HEK293 (cell line): ENCODE results near the gene QRICH2.

ENCODE experiments used
- EGR2 ChIP-seq: fragments of 450-650 bp; formaldehyde crosslinking; IDR thresholded peaks from 2 replicates; pipeline ENCODE4 v1.5.1; 2016; ENCODE audit warnings: low read depth, missing biosample characterization, missing genetic modification characterization
- FEZF1 ChIP-seq: fragments of 450-650 bp; formaldehyde crosslinking; IDR thresholded peaks from 2 replicates; pipeline ENCODE4 v1.5.1; 2016; ENCODE audit warnings: missing biosample characterization, missing genetic modification characterization
- GLI2 ChIP-seq: fragments of 450-650 bp; formaldehyde crosslinking; IDR thresholded peaks from 2 replicates; pipeline ENCODE4; 2017; ENCODE audit warnings: missing biosample characterization, missing genetic modification characterization, low read depth, borderline replicate concordance
- KLF1 ChIP-seq: fragments of 450-650 bp; formaldehyde crosslinking; IDR thresholded peaks from 2 replicates; pipeline ENCODE4 v1.5.1; 2016; ENCODE audit warnings: missing biosample characterization, missing genetic modification characterization
- KLF16 ChIP-seq: fragments of 450-650 bp; formaldehyde crosslinking; IDR thresholded peaks from 2 replicates; pipeline ENCODE4 v1.5.1; 2017; ENCODE audit warnings: missing biosample characterization, missing genetic modification characterization
- KLF8 ChIP-seq: fragments of 450-650 bp; formaldehyde crosslinking; IDR thresholded peaks from 2 replicates; pipeline ENCODE4 v1.5.1; 2016; ENCODE audit warnings: missing biosample characterization, missing genetic modification characterization
- REPIN1 ChIP-seq: fragments of 450-650 bp; formaldehyde crosslinking; IDR thresholded peaks from 2 replicates; pipeline ENCODE4 v1.5.1; 2017; ENCODE audit warnings: missing biosample characterization, missing genetic modification characterization, low read depth
- SALL2 ChIP-seq: fragments of 450-650 bp; formaldehyde crosslinking; IDR thresholded peaks from 2 replicates; pipeline ENCODE4 v1.5.0; 2017; ENCODE audit warnings: missing biosample characterization, mild to moderate bottlenecking, missing genetic modification characterization, borderline replicate concordance
- SP2 ChIP-seq: fragments of 450-650 bp; formaldehyde crosslinking; IDR thresholded peaks from 2 replicates; pipeline ENCODE4 v1.5.1; 2016; ENCODE audit warnings: missing biosample characterization, missing genetic modification characterization
- SP7 ChIP-seq: fragments of 450-650 bp; formaldehyde crosslinking; IDR thresholded peaks from 2 replicates; pipeline ENCODE4 v1.5.1; 2016; ENCODE audit warnings: missing biosample characterization, missing genetic modification characterization
- TRIM28 ChIP-seq: IDR thresholded peaks from 2 replicates; pipeline ENCODE4 v1.6.1; 2011; ENCODE audit warnings: low read length, control low read depth, borderline replicate concordance
- YY1 ChIP-seq: fragments of 450-650 bp; formaldehyde crosslinking; IDR thresholded peaks from 2 replicates; pipeline ENCODE4 v1.5.1; 2018; ENCODE audit warnings: missing biosample characterization, missing genetic modification characterization
- YY2 ChIP-seq: fragments of 450-650 bp; formaldehyde crosslinking; IDR thresholded peaks from 2 replicates; pipeline ENCODE4 v1.5.1; 2016; ENCODE audit warnings: missing biosample characterization, missing genetic modification characterization
- ZBTB20 ChIP-seq: fragments of 450-650 bp; formaldehyde crosslinking; IDR thresholded peaks from 2 replicates; pipeline ENCODE4 v1.5.1; 2016; ENCODE audit warnings: missing biosample characterization, missing genetic modification characterization
- ZBTB21 ChIP-seq: fragments of 450-650 bp; formaldehyde crosslinking; IDR thresholded peaks from 2 replicates; pipeline ENCODE4 v1.5.1; 2017; ENCODE audit warnings: missing biosample characterization, missing genetic modification characterization
- ZFHX2 ChIP-seq: fragments of 450-650 bp; formaldehyde crosslinking; conservative IDR thresholded peaks from 2 replicates; pipeline ENCODE4 v1.5.1; 2016; ENCODE audit warnings: missing biosample characterization, missing genetic modification characterization
- ZFP69B ChIP-seq: fragments of 450-650 bp; formaldehyde crosslinking; IDR thresholded peaks from 2 replicates; pipeline ENCODE4 v1.5.1; 2016; ENCODE audit warnings: missing biosample characterization, missing genetic modification characterization
- ZIC2 ChIP-seq: fragments of 450-650 bp; formaldehyde crosslinking; IDR thresholded peaks from 2 replicates; pipeline ENCODE4 v1.5.1; 2016; ENCODE audit warnings: missing biosample characterization, missing genetic modification characterization
- ZNF112 ChIP-seq: fragments of 450-650 bp; formaldehyde crosslinking; IDR thresholded peaks from 2 replicates; pipeline ENCODE4 v1.5.0; 2017; ENCODE audit warnings: missing biosample characterization, missing genetic modification characterization
- ZNF140 ChIP-seq: fragments of 450-650 bp; formaldehyde crosslinking; IDR thresholded peaks from 2 replicates; pipeline ENCODE4 v1.5.1; 2016; ENCODE audit warnings: missing biosample characterization, missing genetic modification characterization
- ZNF266 ChIP-seq: fragments of 450-650 bp; formaldehyde crosslinking; IDR thresholded peaks from 2 replicates; pipeline ENCODE4 v1.5.1; 2016; ENCODE audit warnings: missing biosample characterization, missing genetic modification characterization, low read depth
- ZNF341 ChIP-seq: fragments of 450-650 bp; formaldehyde crosslinking; IDR thresholded peaks from 2 replicates; pipeline ENCODE4; 2016; ENCODE audit warnings: low read depth, missing biosample characterization, missing genetic modification characterization
- ZNF600 ChIP-seq: fragments of 450-650 bp; formaldehyde crosslinking; IDR thresholded peaks from 2 replicates; pipeline ENCODE4 v1.5.1; 2016; ENCODE audit warnings: missing biosample characterization, missing genetic modification characterization
- ZNF664 ChIP-seq: fragments of 450-650 bp; formaldehyde crosslinking; IDR thresholded peaks from 2 replicates; pipeline ENCODE4 v1.5.1; 2016; ENCODE audit warnings: missing biosample characterization, missing genetic modification characterization
- ZNF701 ChIP-seq: fragments of 450-650 bp; formaldehyde crosslinking; IDR thresholded peaks from 2 replicates; pipeline ENCODE4 v1.5.1; 2016; ENCODE audit warnings: missing biosample characterization, missing genetic modification characterization
- ZNF776 ChIP-seq: fragments of 450-650 bp; formaldehyde crosslinking; IDR thresholded peaks from 2 replicates; pipeline ENCODE4 v1.5.0; 2017; ENCODE audit warnings: missing biosample characterization, missing genetic modification characterization, borderline replicate concordance
- TF ChIP-seq, protein P1 (sequence below): fragments of 450-650 bp; formaldehyde crosslinking; IDR thresholded peaks from 2 replicates; pipeline ENCODE4 v1.5.1; 2016; ENCODE audit warnings: missing biosample characterization, missing genetic modification characterization
- TF ChIP-seq, protein P2 (sequence below): fragments of 450-650 bp; formaldehyde crosslinking; IDR thresholded peaks from 2 replicates; pipeline ENCODE4 v1.5.1; 2016; ENCODE audit warnings: missing biosample characterization, missing genetic modification characterization, borderline replicate concordance
- TF ChIP-seq, protein P3 (sequence below): fragments of 450-650 bp; formaldehyde crosslinking; IDR thresholded peaks from 2 replicates; pipeline ENCODE4 v1.5.1; 2016; ENCODE audit warnings: missing biosample characterization, missing genetic modification characterization
- TF ChIP-seq, protein P4 (sequence below): fragments of 450-650 bp; formaldehyde crosslinking; IDR thresholded peaks from 2 replicates; pipeline ENCODE4 v1.5.1; 2017; ENCODE audit warnings: missing biosample characterization, missing genetic modification characterization
- TF ChIP-seq, protein P5 (sequence below): fragments of 450-650 bp; formaldehyde crosslinking; optimal IDR thresholded peaks from 2 replicates; pipeline ENCODE3; 2016; ENCODE audit warnings: missing biosample characterization, mild to moderate bottlenecking, missing genetic modification characterization
- TF ChIP-seq, protein P6 (sequence below): fragments of 450-650 bp; formaldehyde crosslinking; IDR thresholded peaks from 2 replicates; pipeline ENCODE4 v1.5.1; 2017; ENCODE audit warnings: missing biosample characterization, missing genetic modification characterization

QRICH2 gene

DNA sequence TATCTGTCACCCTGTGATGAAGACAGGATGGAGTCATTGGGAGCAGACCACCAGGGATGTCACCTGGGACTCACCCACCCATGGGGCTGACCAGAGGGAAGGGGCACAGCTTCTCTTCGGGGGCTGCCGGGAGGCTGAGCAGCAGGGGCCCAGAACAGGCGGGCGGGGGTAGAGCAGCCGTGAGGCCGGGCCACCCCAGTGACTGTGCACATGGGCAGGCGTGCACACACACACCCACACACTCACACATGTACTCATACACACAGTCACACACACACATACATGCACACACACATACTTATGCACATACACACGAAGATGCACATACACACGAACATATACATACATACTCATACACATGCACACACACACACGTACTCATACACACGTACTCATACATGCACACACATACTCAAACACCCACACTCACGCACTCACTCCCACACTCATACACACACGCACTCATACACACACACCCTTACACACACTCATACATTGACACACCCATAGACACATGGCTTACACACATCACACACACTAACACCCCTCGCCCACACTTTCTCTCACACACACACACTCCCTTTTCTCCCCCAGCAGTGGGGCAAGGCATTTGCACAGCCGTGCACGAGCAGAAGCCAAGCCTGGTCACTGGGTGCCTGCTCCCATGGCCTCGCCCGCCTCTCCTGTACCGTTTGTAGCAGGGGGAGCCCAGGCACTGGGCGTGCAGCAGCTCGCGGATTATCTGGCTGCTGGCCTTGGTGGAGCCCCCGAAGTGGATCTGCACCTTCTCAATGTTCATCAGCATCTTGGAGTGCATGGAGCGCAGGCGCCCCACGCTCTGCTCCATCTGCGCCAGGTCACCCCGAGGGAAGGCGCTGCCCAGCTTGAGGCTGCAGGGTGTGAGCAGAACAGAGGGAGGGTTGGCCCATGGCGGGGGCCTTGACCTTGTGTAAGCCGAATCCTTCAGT lies 30.5 kb downstream of the QRICH2 start (continued):
- TF ChIP-seq, protein P1, sequence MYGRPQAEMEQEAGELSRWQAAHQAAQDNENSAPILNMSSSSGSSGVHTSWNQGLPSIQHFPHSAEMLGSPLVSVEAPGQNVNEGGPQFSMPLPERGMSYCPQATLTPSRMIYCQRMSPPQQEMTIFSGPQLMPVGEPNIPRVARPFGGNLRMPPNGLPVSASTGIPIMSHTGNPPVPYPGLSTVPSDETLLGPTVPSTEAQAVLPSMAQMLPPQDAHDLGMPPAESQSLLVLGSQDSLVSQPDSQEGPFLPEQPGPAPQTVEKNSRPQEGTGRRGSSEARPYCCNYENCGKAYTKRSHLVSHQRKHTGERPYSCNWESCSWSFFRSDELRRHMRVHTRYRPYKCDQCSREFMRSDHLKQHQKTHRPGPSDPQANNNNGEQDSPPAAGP (tag by site-specific recombination), result peak; percentile 58
- 0 out of 2 replicates have a peak, but pooled peaks have one; percentile 14 for TF ChIP-seq ZNF600
- TF ChIP-seq REPIN1 (tag by site-specific recombination), result no peak
- peak; percentile 99 for TF ChIP-seq ZFHX2 (tag by site-specific recombination)
- TF ChIP-seq, protein P2, sequence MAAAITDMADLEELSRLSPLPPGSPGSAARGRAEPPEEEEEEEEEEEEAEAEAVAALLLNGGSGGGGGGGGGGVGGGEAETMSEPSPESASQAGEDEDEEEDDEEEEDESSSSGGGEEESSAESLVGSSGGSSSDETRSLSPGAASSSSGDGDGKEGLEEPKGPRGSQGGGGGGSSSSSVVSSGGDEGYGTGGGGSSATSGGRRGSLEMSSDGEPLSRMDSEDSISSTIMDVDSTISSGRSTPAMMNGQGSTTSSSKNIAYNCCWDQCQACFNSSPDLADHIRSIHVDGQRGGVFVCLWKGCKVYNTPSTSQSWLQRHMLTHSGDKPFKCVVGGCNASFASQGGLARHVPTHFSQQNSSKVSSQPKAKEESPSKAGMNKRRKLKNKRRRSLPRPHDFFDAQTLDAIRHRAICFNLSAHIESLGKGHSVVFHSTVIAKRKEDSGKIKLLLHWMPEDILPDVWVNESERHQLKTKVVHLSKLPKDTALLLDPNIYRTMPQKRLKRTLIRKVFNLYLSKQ (tag by site-specific recombination), result no peak
- peak; percentile 80; the same call in 1 of the 2 replicates for TF ChIP-seq SALL2 (tag by site-specific recombination)
- no peak for TF ChIP-seq ZNF140
- TF ChIP-seq ZNF776 (tag by site-specific recombination), result 0 out of 2 replicates have a peak, but pooled peaks have one; percentile 35
- TF ChIP-seq ZFP69B, result no peak
- TF ChIP-seq GLI2 (tag by site-specific recombination), result no peak
- TF ChIP-seq ZNF341 (tag by site-specific recombination), result no peak
- TF ChIP-seq, protein P3, sequence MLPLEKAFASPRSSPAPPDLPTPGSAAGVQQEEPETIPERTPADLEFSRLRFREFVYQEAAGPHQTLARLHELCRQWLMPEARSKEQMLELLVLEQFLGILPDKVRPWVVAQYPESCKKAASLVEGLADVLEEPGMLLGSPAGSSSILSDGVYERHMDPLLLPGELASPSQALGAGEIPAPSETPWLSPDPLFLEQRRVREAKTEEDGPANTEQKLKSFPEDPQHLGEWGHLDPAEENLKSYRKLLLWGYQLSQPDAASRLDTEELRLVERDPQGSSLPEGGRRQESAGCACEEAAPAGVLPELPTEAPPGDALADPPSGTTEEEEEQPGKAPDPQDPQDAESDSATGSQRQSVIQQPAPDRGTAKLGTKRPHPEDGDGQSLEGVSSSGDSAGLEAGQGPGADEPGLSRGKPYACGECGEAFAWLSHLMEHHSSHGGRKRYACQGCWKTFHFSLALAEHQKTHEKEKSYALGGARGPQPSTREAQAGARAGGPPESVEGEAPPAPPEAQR (tag by site-specific recombination), result no peak
- TF ChIP-seq, protein P4, sequence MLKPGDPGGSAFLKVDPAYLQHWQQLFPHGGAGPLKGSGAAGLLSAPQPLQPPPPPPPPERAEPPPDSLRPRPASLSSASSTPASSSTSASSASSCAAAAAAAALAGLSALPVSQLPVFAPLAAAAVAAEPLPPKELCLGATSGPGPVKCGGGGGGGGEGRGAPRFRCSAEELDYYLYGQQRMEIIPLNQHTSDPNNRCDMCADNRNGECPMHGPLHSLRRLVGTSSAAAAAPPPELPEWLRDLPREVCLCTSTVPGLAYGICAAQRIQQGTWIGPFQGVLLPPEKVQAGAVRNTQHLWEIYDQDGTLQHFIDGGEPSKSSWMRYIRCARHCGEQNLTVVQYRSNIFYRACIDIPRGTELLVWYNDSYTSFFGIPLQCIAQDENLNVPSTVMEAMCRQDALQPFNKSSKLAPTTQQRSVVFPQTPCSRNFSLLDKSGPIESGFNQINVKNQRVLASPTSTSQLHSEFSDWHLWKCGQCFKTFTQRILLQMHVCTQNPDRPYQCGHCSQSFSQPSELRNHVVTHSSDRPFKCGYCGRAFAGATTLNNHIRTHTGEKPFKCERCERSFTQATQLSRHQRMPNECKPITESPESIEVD, result no peak
- TF ChIP-seq SP7, result no peak
- 0 out of 2 replicates have a peak, but pooled peaks have one; percentile 20 for TF ChIP-seq KLF1
- TF ChIP-seq, protein P5, sequence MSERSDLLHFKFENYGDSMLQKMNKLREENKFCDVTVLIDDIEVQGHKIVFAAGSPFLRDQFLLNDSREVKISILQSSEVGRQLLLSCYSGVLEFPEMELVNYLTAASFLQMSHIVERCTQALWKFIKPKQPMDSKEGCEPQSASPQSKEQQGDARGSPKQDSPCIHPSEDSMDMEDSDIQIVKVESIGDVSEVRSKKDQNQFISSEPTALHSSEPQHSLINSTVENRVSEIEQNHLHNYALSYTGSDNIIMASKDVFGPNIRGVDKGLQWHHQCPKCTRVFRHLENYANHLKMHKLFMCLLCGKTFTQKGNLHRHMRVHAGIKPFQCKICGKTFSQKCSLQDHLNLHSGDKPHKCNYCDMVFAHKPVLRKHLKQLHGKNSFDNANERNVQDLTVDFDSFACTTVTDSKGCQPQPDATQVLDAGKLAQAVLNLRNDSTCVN (tag by site-specific recombination), result peak; percentile 23
- no peak for TF ChIP-seq FEZF1
- TF ChIP-seq ZBTB21, result no peak
- TF ChIP-seq EGR2 (tag by site-specific recombination), result peak; percentile 96
- no peak for TF ChIP-seq SP2
- TF ChIP-seq KLF8 (tag by site-specific recombination), result no peak
- no peak for TF ChIP-seq ZNF112 (tag by site-specific recombination)
- peak; percentile 53; the same call in 1 of the 2 replicates for TF ChIP-seq ZNF266
- no peak for TF ChIP-seq ZNF664 (tag by site-specific recombination)
- no peak for TF ChIP-seq ZNF701 (tag by site-specific recombination)
- no peak for TF ChIP-seq KLF16
- no peak; the same call in 1 of the 2 replicates for TF ChIP-seq ZIC2 (tag by site-specific recombination)
- TF ChIP-seq TRIM28, result no peak
- 0 out of 2 replicates have a peak, but pooled peaks have one; percentile 29 for TF ChIP-seq YY2 (tag by site-specific recombination)
- TF ChIP-seq, protein P6, sequence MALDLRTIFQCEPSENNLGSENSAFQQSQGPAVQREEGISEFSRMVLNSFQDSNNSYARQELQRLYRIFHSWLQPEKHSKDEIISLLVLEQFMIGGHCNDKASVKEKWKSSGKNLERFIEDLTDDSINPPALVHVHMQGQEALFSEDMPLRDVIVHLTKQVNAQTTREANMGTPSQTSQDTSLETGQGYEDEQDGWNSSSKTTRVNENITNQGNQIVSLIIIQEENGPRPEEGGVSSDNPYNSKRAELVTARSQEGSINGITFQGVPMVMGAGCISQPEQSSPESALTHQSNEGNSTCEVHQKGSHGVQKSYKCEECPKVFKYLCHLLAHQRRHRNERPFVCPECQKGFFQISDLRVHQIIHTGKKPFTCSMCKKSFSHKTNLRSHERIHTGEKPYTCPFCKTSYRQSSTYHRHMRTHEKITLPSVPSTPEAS, result peak; percentile 94
- no peak for TF ChIP-seq ZBTB20 (tag by site-specific recombination)
- no peak for TF ChIP-seq YY1 (tag by site-specific recombination)
